ENCODE measurements around the gene RBM34.

Gene RBM34

GRCh38 chr1:235156740-235157139, 4.3 kb downstream of the RBM34 start:
- POLR2A ChIA-PET (ENCODE audit: low non-redundant PET) = no interaction called here
- no peak for TF ChIP-seq CTCF (conservative IDR thresholded peaks at IDR 0.05; ENCODE audit: low read depth)
- H3K27ac ChIP-seq = no peak overlapping the region
- DNase-seq (ENCODE audit: low spot score) = no peak
- CTCF ChIA-PET = interaction anchor here (0.6 kb wide), 1 partner anchor 285 kb away, joined by 3 read pairs; no protein-coding TSS in a partner anchor

- DNase-seq (ENCODE audit: low spot score) = no peak
- TF ChIP-seq CTCF (conservative IDR thresholded peaks at IDR 0.05; ENCODE audit: low read depth) = no peak
- no peak overlapping the region for H3K27ac ChIP-seq
- ChIA-PET CTCF (interaction anchor here (0.6 kb wide), 1 partner anchor 20 kb away, joined by 3 read pairs; no protein-coding TSS in a partner anchor), POLR2A (ENCODE audit: low non-redundant PET) (no interaction called here)
Measured at GRCh38 chr1:235156265-235156664, 4.8 kb downstream of the RBM34 start.

- ChIA-PET CTCF (no interaction called here), POLR2A (ENCODE audit: low non-redundant PET) (no interaction called here)
- no peak for DNase-seq (ENCODE audit: low spot score)
- no peak overlapping the region for H3K27ac ChIP-seq
- no peak for TF ChIP-seq CTCF (conservative IDR thresholded peaks at IDR 0.05; ENCODE audit: low read depth)
Measured at GRCh38 chr1:235152235-235152634, 8.8 kb downstream of the RBM34 start.

- ChIA-PET CTCF (interaction anchor here (0.9 kb wide), 1 partner anchor 14 kb away, joined by 4 read pairs; no protein-coding TSS in a partner anchor), POLR2A (ENCODE audit: low non-redundant PET) (no interaction called here)
- H3K27ac ChIP-seq = no peak overlapping the region
- TF ChIP-seq CTCF (conservative IDR thresholded peaks at IDR 0.05; ENCODE audit: low read depth) = no peak
- no peak for DNase-seq (ENCODE audit: low spot score)
Measured at GRCh38 chr1:235151033-235151432, 10.0 kb downstream of the RBM34 start.

GRCh38 chr1:235149824-235150223, 11.2 kb downstream of the RBM34 start:
- DNase-seq (ENCODE audit: low spot score) = no peak
- TF ChIP-seq CTCF (conservative IDR thresholded peaks at IDR 0.05; ENCODE audit: low read depth) = no peak
- no peak overlapping the region for H3K27ac ChIP-seq
- CTCF ChIA-PET = no interaction called here
- POLR2A ChIA-PET (ENCODE audit: low non-redundant PET) = no interaction called here

- TF ChIP-seq CTCF (conservative IDR thresholded peaks at IDR 0.05; ENCODE audit: low read depth) = no peak
- DNase-seq (ENCODE audit: low spot score) = no peak
- no peak overlapping the region for H3K27ac ChIP-seq
- CTCF ChIA-PET = no interaction called here
- POLR2A ChIA-PET (ENCODE audit: low non-redundant PET) = no interaction called here
Measured at GRCh38 chr1:235147269-235147668, 13.8 kb downstream of the RBM34 start.

GRCh38 chr1:235145639-235146038, 15.4 kb downstream of the RBM34 start:
- ChIA-PET CTCF (no interaction called here), POLR2A (ENCODE audit: low non-redundant PET) (interaction anchor here (0.6 kb wide), 1 partner anchor 11 kb away, joined by 4 read pairs; no protein-coding TSS in a partner anchor)
- DNase-seq (ENCODE audit: low spot score) = no peak
- no peak overlapping the region for H3K27ac ChIP-seq
- no peak for TF ChIP-seq CTCF (conservative IDR thresholded peaks at IDR 0.05; ENCODE audit: low read depth)
